Kidney tubule cell (primary cell): ENCODE data around the gene NKAIN2.
"Not testable (repeated sequence)": the region's sequence is repeated elsewhere in the genome, so short reads cannot be mapped to it uniquely, and the experiment has no call there.

Source experiments
- DNase-seq: peaks from one replicate; pipeline ENCODE4 v3.0.0-alpha.2; 2018; ENCODE audit warnings: low spot score

Gene NKAIN2

GRCh38 chr6:124682751-124683150 is 879.1 kb downstream of the NKAIN2 start:
- DNase-seq = no peak

GRCh38 chr6:124683507-124683906 is 879.8 kb downstream of the NKAIN2 start:
- DNase-seq = no peak

GRCh38 chr6:124684621-124685020 is 881.0 kb downstream of the NKAIN2 start:
- DNase-seq = no peak

- no peak for DNase-seq
Observed at GRCh38 chr6:124688369-124688768, 884.7 kb downstream of the NKAIN2 start.

- DNase-seq = no peak
Observed at GRCh38 chr6:124694139-124694705, 890.6 kb downstream of the NKAIN2 start.

- no peak for DNase-seq
Observed at GRCh38 chr6:124699038-124699437, 895.4 kb downstream of the NKAIN2 start.

GRCh38 chr6:124703541-124703940 is 899.9 kb downstream of the NKAIN2 start:
- DNase-seq = no peak

- not testable (repeated sequence) for DNase-seq
Observed at GRCh38 chr6:124712532-124712931, 908.9 kb downstream of the NKAIN2 start.

- no peak for DNase-seq
Observed at GRCh38 chr6:124714728-124715127, 911.1 kb downstream of the NKAIN2 start.

GRCh38 chr6:124719913-124720312 is 916.2 kb downstream of the NKAIN2 start:
- DNase-seq = no peak

GRCh38 chr6:124721331-124721730 is 917.7 kb downstream of the NKAIN2 start:
- DNase-seq = no peak

- DNase-seq = no peak
Observed at GRCh38 chr6:124722141-124722878, 918.6 kb downstream of the NKAIN2 start.

- DNase-seq = no peak
Observed at GRCh38 chr6:124723671-124724070, 920.0 kb downstream of the NKAIN2 start.

- DNase-seq = not testable (repeated sequence)
Observed at GRCh38 chr6:124737804-124738203, 934.1 kb downstream of the NKAIN2 start.

GRCh38 chr6:124738482-124738881 is 934.8 kb downstream of the NKAIN2 start:
- DNase-seq = no peak

GRCh38 chr6:124741341-124741740 is 937.7 kb downstream of the NKAIN2 start:
- DNase-seq = peak; percentile 2

GRCh38 chr6:124742971-124743370 is 939.3 kb downstream of the NKAIN2 start:
- no peak for DNase-seq

- DNase-seq = no peak
Observed at GRCh38 chr6:124743420-124743819, 939.8 kb downstream of the NKAIN2 start.

GRCh38 chr6:124747349-124747748 is 943.7 kb downstream of the NKAIN2 start:
- DNase-seq = no peak

- DNase-seq = no peak
Observed at GRCh38 chr6:124748778-124749177, 945.1 kb downstream of the NKAIN2 start.

- DNase-seq = no peak
Observed at GRCh38 chr6:124753001-124753400, 949.3 kb downstream of the NKAIN2 start.

GRCh38 chr6:124753562-124754105 is 950.0 kb downstream of the NKAIN2 start:
- DNase-seq = no peak

GRCh38 chr6:124755321-124755720 is 951.7 kb downstream of the NKAIN2 start:
- no peak for DNase-seq

GRCh38 chr6:124757560-124757959 is 953.9 kb downstream of the NKAIN2 start:
- no peak for DNase-seq
